Measurements from ENCODE around the gene SYNPO2.
"Not testable (repeated sequence)": the region's sequence is repeated elsewhere in the genome, so short reads cannot be mapped to it uniquely, and the experiment has no call there.

SYNPO2 gene

GRCh38 chr4:119003001-119003400 lies 114.3 kb downstream of the SYNPO2 start:
- peak in 1 of 2 donors; percentile 8 for DNase-seq

GRCh38 chr4:119005928-119006460 lies 117.3 kb downstream of the SYNPO2 start:
- no peak for DNase-seq

- no peak for DNase-seq
Observed at GRCh38 chr4:119008761-119009160, 120.1 kb downstream of the SYNPO2 start.

- peak in 1 of 2 donors; percentile 3 for DNase-seq
Observed at GRCh38 chr4:119010221-119010620, 121.6 kb downstream of the SYNPO2 start.

GRCh38 chr4:119010909-119011606 lies 122.4 kb downstream of the SYNPO2 start:
- DNase-seq: peak in 1 of 2 donors; percentile 3

- no peak for DNase-seq
Observed at GRCh38 chr4:119011607-119011988, 122.9 kb downstream of the SYNPO2 start.

GRCh38 chr4:119014658-119015057 lies 126.0 kb downstream of the SYNPO2 start:
- no peak for DNase-seq

- no peak for DNase-seq
Observed at GRCh38 chr4:119016636-119017035, 128.0 kb downstream of the SYNPO2 start.

- DNase-seq: no peak
Observed at GRCh38 chr4:119017636-119018035, 129.0 kb downstream of the SYNPO2 start.

GRCh38 chr4:119020158-119020557 lies 131.5 kb downstream of the SYNPO2 start:
- DNase-seq: no peak

- not testable (repeated sequence) for DNase-seq
Observed at GRCh38 chr4:119022520-119022919, 133.9 kb downstream of the SYNPO2 start.

- DNase-seq: no peak
Observed at GRCh38 chr4:119024102-119024501, 135.4 kb downstream of the SYNPO2 start.

- DNase-seq: peak in 1 of 2 donors; percentile 29
Observed at GRCh38 chr4:119025420-119025819, 136.8 kb downstream of the SYNPO2 start.

- peak in 1 of 2 donors; percentile 18 for DNase-seq
Observed at GRCh38 chr4:119025916-119026661, 137.4 kb downstream of the SYNPO2 start.

- DNase-seq: no peak
Observed at GRCh38 chr4:119026662-119027444, 138.2 kb downstream of the SYNPO2 start.

- no peak for DNase-seq
Observed at GRCh38 chr4:119027811-119028210, 139.2 kb downstream of the SYNPO2 start.

- DNase-seq: no peak
Observed at GRCh38 chr4:119028296-119028695, 139.6 kb downstream of the SYNPO2 start.

- DNase-seq: no peak
Observed at GRCh38 chr4:119029847-119030535, 141.3 kb downstream of the SYNPO2 start.

GRCh38 chr4:119030536-119030890 lies 141.9 kb downstream of the SYNPO2 start:
- DNase-seq: no peak

- no peak for DNase-seq
Observed at GRCh38 chr4:119031218-119031617, 142.6 kb downstream of the SYNPO2 start.

GRCh38 chr4:119032921-119033685 lies 144.4 kb downstream of the SYNPO2 start:
- no peak for DNase-seq

All from CD4-positive, alpha-beta T cell treated with Interferon alpha-2 for 1 hour (primary cell).